Measurements from ENCODE around the gene TTLL9. TPM values are rescaled to one million over a fixed set of nuclear protein-coding genes. Genes with fewer than 3 reads are reported as not detected.
A peak's percentile ranks its signal among the peaks of the same experiment; 100 is the strongest.

The TTLL9 gene
- total and polyA plus RNA-seq, 2 of the 13 experiments (the other 11 are each of a cell fraction or from before 2014, with no cell fraction given) = not detected

DNA sequence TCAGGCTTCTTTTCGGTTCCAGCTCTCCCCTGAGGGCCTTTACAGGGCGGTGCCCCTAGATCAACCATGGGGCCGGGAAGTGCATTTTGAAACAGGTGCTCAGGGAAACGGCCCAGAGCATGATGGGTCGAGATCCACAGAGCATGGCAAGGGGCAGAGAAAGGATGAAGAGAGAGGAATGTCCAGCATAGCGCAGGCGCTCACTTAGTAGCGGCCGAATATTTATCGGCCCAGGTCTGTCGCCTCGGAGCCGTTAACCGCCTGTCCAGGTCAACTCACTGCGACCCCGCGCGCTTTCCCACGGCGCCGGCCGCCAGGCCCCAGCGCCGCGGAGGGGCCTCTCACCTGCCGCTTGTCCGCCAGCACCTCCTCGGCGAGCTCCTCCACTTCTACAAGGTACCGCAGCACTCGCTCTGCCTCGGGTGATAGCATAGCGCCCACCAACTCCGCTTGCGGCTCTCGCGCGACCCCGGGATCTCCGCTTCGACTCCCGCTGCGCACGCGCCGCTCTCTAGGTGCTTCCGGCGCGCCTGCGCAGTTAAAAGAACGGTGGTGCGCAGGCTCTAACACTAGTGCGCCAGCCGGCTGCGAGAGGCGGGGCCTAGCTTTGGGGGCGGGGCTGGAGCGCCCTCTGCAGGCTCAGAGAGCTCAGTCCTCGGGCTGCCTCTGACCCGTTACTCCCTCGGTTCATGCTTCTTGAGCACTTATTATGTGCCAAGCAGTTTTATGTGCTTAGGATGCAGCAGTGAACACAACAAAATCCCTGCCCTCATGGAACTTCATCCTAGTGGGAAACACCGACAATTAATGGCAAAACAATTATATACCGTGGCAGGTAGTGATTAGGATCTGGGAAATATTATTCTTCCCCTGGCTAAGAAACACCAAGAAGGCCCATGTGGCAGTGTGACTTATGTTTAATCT is 81.4 kb downstream of the TTLL9 start, which contains the start of gene PDRG1 (continued):
- TF ChIP-seq ZZZ3 (CRISPR knock-in tag; IDR thresholded peaks at IDR 0.05; ENCODE audit: borderline replicate concordance) = no peak; the same call in 1 of the 2 replicates
- TF ChIP-seq, protein P1, sequence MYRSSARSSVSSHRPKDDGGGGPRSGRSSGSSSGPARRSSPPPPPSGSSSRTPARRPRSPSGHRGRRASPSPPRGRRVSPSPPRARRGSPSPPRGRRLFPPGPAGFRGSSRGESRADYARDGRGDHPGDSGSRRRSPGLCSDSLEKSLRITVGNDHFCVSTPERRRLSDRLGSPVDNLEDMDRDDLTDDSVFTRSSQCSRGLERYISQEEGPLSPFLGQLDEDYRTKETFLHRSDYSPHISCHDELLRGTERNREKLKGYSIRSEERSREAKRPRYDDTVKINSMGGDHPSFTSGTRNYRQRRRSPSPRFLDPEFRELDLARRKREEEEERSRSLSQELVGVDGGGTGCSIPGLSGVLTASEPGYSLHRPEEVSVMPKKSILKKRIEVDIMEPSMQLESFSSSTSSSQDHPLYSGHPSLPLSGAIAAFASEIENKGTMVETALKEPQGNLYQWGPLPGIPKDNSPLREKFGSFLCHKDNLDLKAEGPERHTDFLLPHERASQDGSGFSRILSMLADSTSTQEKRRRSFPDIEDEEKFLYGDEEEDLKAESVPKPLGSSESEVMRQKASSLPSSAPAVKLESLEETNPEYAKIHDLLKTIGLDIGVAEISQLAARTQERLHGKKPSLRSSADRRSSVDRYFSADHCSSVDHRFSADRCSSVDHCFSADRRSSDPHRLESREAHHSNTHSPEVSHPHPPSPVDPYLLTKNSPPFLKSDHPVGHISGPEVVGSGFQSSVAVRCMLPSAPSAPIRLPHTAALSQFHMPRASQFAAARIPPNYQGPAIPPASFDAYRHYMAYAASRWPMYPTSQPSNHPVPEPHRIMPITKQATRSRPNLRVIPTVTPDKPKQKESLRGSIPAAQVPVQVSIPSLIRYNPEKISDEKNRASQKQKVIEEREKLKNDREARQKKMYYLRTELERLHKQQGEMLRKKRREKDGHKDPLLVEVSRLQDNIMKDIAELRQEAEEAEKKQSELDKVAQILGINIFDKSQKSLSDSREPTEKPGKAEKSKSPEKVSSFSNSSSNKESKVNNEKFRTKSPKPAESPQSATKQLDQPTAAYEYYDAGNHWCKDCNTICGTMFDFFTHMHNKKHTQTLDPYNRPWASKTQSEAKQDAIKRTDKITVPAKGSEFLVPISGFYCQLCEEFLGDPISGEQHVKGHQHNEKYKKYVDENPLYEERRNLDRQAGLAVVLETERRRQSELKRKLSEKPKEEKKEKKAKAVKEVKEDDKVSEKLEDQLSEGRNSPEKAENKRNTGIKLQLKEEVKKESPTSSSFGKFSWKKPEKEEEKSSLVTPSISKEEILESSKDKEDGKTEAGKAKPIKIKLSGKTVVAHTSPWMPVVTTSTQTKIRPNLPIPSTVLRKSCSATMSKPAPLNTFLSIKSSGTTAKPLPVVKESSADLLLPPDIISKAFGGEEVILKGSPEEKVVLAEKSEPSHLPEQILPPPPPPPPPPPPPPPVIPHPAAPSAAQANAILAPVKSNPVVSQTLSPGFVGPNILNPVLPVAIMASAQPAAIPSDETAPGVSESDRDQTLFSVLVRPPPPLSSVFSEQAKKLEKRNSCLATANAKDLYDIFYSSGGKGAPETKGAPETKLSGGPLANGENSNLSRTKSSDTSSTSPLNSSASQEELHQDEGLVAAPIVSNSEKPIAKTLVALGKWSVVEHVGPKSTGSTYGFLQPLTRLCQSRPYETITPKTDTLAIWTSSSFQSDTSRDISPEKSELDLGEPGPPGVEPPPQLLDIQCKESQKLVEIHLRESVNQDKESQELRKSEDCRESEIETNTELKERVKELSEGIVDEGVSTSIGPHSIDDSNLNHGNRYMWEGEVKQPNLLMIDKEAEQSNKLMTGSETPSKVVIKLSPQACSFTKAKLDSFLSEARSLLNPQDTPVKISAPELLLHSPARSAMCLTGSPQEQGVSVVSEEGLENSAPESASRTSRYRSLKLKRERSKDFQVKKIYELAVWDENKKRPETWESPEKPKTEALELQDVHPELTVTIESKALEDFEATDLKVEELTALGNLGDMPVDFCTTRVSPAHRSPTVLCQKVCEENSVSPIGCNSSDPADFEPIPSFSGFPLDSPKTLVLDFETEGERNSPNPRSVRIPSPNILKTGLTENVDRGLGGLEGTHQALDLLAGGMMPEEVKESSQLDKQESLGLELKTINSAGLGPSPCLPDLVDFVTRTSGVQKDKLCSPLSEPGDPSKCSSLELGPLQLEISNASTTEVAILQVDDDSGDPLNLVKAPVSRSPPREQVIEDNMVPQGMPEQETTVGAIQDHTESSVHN (CRISPR knock-in tag; IDR thresholded peaks at IDR 0.05) = 0 out of 2 replicates have a peak, but pooled peaks have one; percentile 13
- TF ChIP-seq PAF1 (CRISPR knock-in tag; IDR thresholded peaks at IDR 0.05) = no peak
- TF ChIP-seq, protein P2, sequence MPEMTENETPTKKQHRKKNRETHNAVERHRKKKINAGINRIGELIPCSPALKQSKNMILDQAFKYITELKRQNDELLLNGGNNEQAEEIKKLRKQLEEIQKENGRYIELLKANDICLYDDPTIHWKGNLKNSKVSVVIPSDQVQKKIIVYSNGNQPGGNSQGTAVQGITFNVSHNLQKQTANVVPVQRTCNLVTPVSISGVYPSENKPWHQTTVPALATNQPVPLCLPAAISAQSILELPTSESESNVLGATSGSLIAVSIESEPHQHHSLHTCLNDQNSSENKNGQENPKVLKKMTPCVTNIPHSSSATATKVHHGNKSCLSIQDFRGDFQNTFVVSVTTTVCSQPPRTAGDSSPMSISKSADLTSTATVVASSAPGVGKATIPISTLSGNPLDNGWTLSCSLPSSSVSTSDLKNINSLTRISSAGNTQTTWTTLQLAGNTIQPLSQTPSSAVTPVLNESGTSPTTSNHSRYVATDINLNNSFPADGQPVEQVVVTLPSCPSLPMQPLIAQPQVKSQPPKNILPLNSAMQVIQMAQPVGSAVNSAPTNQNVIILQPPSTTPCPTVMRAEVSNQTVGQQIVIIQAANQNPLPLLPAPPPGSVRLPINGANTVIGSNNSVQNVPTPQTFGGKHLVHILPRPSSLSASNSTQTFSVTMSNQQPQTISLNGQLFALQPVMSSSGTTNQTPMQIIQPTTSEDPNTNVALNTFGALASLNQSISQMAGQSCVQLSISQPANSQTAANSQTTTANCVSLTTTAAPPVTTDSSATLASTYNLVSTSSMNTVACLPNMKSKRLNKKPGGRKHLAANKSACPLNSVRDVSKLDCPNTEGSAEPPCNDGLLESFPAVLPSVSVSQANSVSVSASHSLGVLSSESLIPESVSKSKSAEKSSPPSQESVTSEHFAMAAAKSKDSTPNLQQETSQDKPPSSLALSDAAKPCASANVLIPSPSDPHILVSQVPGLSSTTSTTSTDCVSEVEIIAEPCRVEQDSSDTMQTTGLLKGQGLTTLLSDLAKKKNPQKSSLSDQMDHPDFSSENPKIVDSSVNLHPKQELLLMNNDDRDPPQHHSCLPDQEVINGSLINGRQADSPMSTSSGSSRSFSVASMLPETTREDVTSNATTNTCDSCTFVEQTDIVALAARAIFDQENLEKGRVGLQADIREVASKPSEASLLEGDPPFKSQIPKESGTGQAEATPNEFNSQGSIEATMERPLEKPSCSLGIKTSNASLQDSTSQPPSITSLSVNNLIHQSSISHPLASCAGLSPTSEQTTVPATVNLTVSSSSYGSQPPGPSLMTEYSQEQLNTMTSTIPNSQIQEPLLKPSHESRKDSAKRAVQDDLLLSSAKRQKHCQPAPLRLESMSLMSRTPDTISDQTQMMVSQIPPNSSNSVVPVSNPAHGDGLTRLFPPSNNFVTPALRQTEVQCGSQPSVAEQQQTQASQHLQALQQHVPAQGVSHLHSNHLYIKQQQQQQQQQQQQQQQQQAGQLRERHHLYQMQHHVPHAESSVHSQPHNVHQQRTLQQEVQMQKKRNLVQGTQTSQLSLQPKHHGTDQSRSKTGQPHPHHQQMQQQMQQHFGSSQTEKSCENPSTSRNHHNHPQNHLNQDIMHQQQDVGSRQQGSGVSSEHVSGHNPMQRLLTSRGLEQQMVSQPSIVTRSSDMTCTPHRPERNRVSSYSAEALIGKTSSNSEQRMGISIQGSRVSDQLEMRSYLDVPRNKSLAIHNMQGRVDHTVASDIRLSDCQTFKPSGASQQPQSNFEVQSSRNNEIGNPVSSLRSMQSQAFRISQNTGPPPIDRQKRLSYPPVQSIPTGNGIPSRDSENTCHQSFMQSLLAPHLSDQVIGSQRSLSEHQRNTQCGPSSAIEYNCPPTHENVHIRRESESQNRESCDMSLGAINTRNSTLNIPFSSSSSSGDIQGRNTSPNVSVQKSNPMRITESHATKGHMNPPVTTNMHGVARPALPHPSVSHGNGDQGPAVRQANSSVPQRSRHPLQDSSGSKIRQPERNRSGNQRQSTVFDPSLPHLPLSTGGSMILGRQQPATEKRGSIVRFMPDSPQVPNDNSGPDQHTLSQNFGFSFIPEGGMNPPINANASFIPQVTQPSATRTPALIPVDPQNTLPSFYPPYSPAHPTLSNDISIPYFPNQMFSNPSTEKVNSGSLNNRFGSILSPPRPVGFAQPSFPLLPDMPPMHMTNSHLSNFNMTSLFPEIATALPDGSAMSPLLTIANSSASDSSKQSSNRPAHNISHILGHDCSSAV (CRISPR knock-in tag; IDR thresholded peaks at IDR 0.05; ENCODE audit: borderline replicate concordance) = 0 out of 2 replicates have a peak, but pooled peaks have one; percentile 44
- peak; percentile 93 for TF ChIP-seq KDM1A (CRISPR knock-in tag; IDR thresholded peaks at IDR 0.05)
- TF ChIP-seq FOXK2 (IDR thresholded peaks at IDR 0.05) = no peak
- TF ChIP-seq, protein P3, sequence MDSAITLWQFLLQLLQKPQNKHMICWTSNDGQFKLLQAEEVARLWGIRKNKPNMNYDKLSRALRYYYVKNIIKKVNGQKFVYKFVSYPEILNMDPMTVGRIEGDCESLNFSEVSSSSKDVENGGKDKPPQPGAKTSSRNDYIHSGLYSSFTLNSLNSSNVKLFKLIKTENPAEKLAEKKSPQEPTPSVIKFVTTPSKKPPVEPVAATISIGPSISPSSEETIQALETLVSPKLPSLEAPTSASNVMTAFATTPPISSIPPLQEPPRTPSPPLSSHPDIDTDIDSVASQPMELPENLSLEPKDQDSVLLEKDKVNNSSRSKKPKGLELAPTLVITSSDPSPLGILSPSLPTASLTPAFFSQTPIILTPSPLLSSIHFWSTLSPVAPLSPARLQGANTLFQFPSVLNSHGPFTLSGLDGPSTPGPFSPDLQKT (CRISPR knock-in tag; IDR thresholded peaks at IDR 0.05; ENCODE audit: borderline replicate concordance) = peak; percentile 96; the same call in 1 of the 2 replicates
- TF ChIP-seq PAX8 (CRISPR knock-in tag; IDR thresholded peaks at IDR 0.05; ENCODE audit: borderline replicate concordance) = no peak
- 0 out of 2 replicates have a peak, but pooled peaks have one; percentile 12 for TF ChIP-seq CEBPG (CRISPR knock-in tag; IDR thresholded peaks at IDR 0.05)

Data from HepG2 (cell line).